Lung (tissue), 12 donors: ENCODE measurements around the gene PRXL2C. TPM values are rescaled to one million over a fixed set of nuclear protein-coding genes. Genes with fewer than 3 reads are reported as not detected.
"Not testable (repeated sequence)": the region's sequence is repeated elsewhere in the genome, so short reads cannot be mapped to it uniquely, and the experiment has no call there.

Experiments used
- ATAC-seq: fragments of 200-7000 bp; cut with Tn5 transposase; one replicate; pipeline ENCODE4 v1.9.1; 2020; ENCODE audit warnings: moderate number of reproducible peaks; ENCODE audit not compliant: insufficient read depth, low FRiP score
- DNase-seq, 3 donors: peaks; one replicate each; pipeline ENCODE4 v3.0.0-alpha.2; 2013 to 2017
- H3K27ac ChIP-seq, 2 donors: one replicate each; pipeline ENCODE4 v1.5.1; 2013; ENCODE audit warnings: mild to moderate bottlenecking in 2 of 2, moderate library complexity in 2 of 2, control low read depth in 1 of 2, inconsistent platforms in 1 of 2, low read depth in 1 of 2, low read length in 1 of 2
- H3K27me3 ChIP-seq, 3 donors: one replicate each; pipeline ENCODE4 v1.5.1; 2013; ENCODE audit warnings: low read length in 2 of 3; ENCODE audit not compliant: control insufficient read depth in 3 of 3, insufficient read depth in 3 of 3
- H3K36me3 ChIP-seq, 4 donors: one replicate each; pipeline ENCODE4 v1.5.1; 2013; ENCODE audit warnings: low read length in 4 of 4, mild to moderate bottlenecking in 1 of 4, moderate library complexity in 1 of 4; ENCODE audit not compliant: control insufficient read depth in 4 of 4, insufficient read depth in 4 of 4
- H3K4me1 ChIP-seq, 5 donors: one replicate each; pipeline ENCODE4 v1.5.1; 2013; ENCODE audit warnings: low read length in 5 of 5, mild to moderate bottlenecking in 2 of 5, moderate library complexity in 1 of 5; ENCODE audit not compliant: control insufficient read depth in 5 of 5, insufficient read depth in 5 of 5
- H3K4me3 ChIP-seq: one replicate; pipeline ENCODE4 v1.5.1; 2013; ENCODE audit warnings: mild to moderate bottlenecking, control low read depth, moderate library complexity
- H3K9ac ChIP-seq, 2 donors: one replicate each; pipeline ENCODE4 v1.5.1; 2013; ENCODE audit warnings: low read length in 2 of 2, control low read depth in 1 of 2; ENCODE audit not compliant: insufficient read depth in 1 of 2
- H3K9me3 ChIP-seq, 4 donors: one replicate each; pipeline ENCODE4 v1.5.1; 2013; ENCODE audit warnings: low read length in 3 of 4, mild to moderate bottlenecking in 1 of 4, moderate library complexity in 1 of 4; ENCODE audit not compliant: control insufficient read depth in 4 of 4, insufficient read depth in 3 of 4
- WGBS, 2 donors: extraction: QIAGEN DNeasy Blood & Tissue Kit; methylation state at CpG; one replicate each; pipeline ENCODE4 v1.1.7; 2013; 5-methylcytosine and 5-hydroxymethylcytosine counted together
- polyA plus RNA-seq, 2 donors: library from polyadenylated mRNA; stranded (reverse); fragments of 200-250 nt; gene quantifications; one replicate each; pipeline ENCODE4 v1.2.1, GENCODE V29; 2013
- total RNA-seq, 2 donors: library from RNA; depleted of rRNA in 1 of 2; stranded (reverse); fragments of >200 nt in 1 of 2; gene quantifications; one replicate each; pipeline ENCODE4 v1.2.1, GENCODE V29; 2014 to 2021
- TF ChIP-seq, protein P1 (sequence below): IDR thresholded peaks from 2 replicates; pipeline ENCODE4 v1.5.1; 2012; ENCODE audit warnings: mild to moderate bottlenecking; ENCODE audit errors: control extremely low read depth, extremely low read depth
- donor health status: control.
- donor health status: control.
- donor health status: Bipolar disorder and iron deficiency.
- donor health status: healthy.
- donor health status: DM: yes; HTN: yes; CAD: no.

PRXL2C gene
- total and polyA plus RNA-seq, 4 donors: 10.2 to 25.3 (median 13.2) TPM

DNA sequence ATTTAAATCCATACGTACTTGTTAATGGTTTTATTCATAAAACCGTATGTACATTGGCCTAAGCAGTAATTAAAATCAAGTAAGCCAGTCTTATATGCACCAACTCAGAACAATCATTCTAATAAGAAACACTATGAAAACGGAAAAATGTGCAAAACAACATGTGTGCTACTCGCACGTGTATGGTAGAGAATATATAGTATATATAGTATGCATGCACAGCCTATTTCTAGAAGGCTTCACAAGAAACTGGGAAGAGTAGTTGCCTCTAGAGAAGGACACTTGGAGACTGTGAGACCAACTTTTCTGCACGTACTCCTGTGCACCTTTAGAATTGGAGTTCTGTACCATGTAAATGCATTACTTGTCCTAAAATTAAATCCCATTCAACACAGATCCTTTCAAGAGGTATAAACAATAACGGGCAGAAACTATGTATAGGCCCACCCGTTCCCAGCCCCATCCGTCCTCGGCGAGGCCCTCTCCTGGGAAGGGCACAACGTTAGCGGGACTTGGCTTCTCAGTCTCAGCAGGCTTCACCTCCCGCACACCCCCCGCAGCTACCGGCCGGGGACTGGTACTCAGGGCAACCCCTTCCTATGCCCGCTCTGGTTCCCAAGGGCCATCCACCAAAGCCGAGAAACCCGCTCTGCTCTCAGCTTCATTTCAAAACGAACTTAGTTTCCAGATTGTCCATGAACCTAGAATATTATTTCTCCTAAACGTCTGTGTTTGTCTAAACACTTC, 37.5 kb downstream of the PRXL2C start:
- Histone ChIP-seq H3K9me3 (no peaks in the 10 kb centered on the region), H3K4me3 (no peak overlapping the region), H3K36me3 (no peaks in the 10 kb centered on the region), H3K27me3 (no peaks in the 10 kb centered on the region), H3K4me1 (peaks cover 0 to 14% (median 1%) of the 10 kb centered on the region in 5 donors), H3K27ac (peak overlapping the region in 1 of 2 donors; percentile 90), H3K9ac (no peak overlapping the region)
- ATAC-seq (no peak), DNase-seq (peak in 1 of 3 donors; percentile 15)
- whole genome bisulfite sequencing, 2 donors: 84 to 89% methylated on average over 22 of the region's 22 CpGs
- TF ChIP-seq, protein P1, sequence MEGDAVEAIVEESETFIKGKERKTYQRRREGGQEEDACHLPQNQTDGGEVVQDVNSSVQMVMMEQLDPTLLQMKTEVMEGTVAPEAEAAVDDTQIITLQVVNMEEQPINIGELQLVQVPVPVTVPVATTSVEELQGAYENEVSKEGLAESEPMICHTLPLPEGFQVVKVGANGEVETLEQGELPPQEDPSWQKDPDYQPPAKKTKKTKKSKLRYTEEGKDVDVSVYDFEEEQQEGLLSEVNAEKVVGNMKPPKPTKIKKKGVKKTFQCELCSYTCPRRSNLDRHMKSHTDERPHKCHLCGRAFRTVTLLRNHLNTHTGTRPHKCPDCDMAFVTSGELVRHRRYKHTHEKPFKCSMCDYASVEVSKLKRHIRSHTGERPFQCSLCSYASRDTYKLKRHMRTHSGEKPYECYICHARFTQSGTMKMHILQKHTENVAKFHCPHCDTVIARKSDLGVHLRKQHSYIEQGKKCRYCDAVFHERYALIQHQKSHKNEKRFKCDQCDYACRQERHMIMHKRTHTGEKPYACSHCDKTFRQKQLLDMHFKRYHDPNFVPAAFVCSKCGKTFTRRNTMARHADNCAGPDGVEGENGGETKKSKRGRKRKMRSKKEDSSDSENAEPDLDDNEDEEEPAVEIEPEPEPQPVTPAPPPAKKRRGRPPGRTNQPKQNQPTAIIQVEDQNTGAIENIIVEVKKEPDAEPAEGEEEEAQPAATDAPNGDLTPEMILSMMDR: no peak

DNA sequence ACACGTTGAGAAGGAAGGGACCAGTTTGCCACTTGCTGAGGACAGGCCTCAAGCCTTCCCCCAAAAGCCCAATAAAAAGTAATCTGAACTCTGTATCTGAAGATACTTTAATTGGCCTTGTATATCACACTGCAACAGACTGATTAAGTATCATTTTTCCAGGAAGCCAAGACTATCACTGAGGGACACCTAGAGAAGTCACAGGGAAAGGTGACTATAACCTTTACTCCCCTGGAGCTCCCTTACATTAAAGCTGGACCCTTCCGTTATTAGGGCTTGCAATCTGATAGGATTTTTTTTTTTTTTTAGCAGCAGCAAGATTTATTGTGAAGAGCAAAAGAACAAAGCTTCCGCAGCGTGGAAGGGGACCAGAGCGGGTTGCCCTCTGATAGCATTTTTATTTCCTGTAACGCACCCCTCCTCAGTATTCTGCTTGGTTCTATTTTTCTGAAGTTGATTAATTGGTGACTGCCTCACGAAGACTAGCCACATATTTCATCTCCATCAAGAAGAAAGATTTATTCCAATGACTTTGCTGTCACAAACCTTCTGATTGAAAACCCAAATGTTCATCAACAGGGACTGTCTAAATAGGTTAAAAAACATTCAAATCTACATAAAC, 38.2 kb downstream of the PRXL2C start:
- H3K36me3 ChIP-seq: no peaks in the 10 kb centered on the region
- no peak for DNase-seq
- no peak for ATAC-seq
- TF ChIP-seq, protein P1: no peak
- H3K9me3 ChIP-seq: no peaks in the 10 kb centered on the region
- no peak overlapping the region for H3K27ac ChIP-seq
- no peaks in the 10 kb centered on the region for H3K27me3 ChIP-seq
- no peak overlapping the region for H3K9ac ChIP-seq
- peaks cover 0 to 20% (median 6%) of the 10 kb centered on the region in 5 donors for H3K4me1 ChIP-seq
- no peak overlapping the region for H3K4me3 ChIP-seq
- WGBS, 2 donors: 86 to 89% methylated on average over 7 of the region's 7 CpGs

DNA sequence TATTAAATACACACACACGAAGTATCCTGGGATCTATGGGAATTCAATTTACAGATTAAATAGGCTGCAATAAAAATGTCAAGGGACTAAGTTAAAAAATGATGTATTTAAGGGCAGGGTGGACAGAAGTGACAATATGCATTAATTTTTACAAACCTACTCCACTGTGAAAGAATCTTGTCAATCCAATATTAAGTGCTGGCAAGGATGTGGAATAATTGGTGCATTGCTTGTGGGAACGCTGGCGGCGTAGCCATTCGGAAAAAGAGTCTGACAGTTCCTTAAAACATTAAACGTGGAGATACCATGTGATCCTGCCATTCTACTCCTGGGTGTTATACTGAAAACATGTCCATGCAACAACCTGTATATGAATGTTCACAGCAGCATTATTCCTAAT, 39.7 kb downstream of the PRXL2C start:
- no peak overlapping the region for H3K9ac ChIP-seq
- H3K4me1 ChIP-seq: peaks cover 0 to 18% (median 6%) of the 10 kb centered on the region in 5 donors
- ATAC-seq (no peak), DNase-seq (no peak)
- no peaks in the 10 kb centered on the region for H3K9me3 ChIP-seq
- H3K4me3 ChIP-seq: no peak overlapping the region
- no peaks in the 10 kb centered on the region for H3K36me3 ChIP-seq
- TF ChIP-seq, protein P1: no peak
- WGBS, 2 donors: 86 to 87% methylated on average over 6 of the region's 6 CpGs
- no peaks in the 10 kb centered on the region for H3K27me3 ChIP-seq
- H3K27ac ChIP-seq: no peak overlapping the region

DNA sequence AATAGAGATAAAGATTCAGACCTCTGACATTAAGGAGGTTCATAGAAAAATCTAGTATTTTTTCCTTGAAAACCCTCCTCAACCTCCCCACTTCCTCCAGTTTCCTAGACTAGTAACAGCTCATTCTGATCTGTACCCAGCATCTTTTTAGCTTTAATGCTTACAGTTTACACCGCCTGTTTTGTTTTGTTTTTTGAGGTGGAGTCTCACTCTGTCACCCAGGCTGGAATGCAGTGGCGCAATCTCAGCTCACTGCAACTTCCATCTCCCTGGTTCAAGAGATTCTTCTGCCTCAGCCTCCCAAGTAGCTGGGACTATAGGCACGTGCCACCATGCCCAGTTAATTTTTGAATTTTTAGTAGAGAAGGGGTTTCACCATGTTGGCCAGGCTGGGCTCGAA, 40.5 kb downstream of the PRXL2C start:
- H3K36me3 ChIP-seq, DNase-seq, ATAC-seq, H3K27me3 ChIP-seq, H3K4me3 ChIP-seq, H3K9ac ChIP-seq, H3K9me3 ChIP-seq, H3K27ac ChIP-seq: not testable (repeated sequence)
- 85 to 93% methylated on average over 4 of the region's 4 CpGs for WGBS, 2 donors
- peaks cover 0 to 18% (median 6%) of the 10 kb centered on the region in 5 donors for H3K4me1 ChIP-seq
